Measurements from ENCODE around the gene CELF2.

CELF2 gene

GRCh38 chr10:11298116-11298515 lies 280.4 kb downstream of the CELF2 start (continued):
- TF ChIP-seq CREB5 (CRISPR knock-in tag; IDR thresholded peaks at IDR 0.05; ENCODE audit: low read depth) (no peak), CSDC2 (CRISPR knock-in tag; IDR thresholded peaks at IDR 0.05) (no peak)

- no peak for ATAC-seq
- TF ChIP-seq TSHZ2 (CRISPR knock-in tag; IDR thresholded peaks at IDR 0.05), result no peak
Measured at GRCh38 chr10:11299125-11299524, 281.5 kb downstream of the CELF2 start.

- no peak for ATAC-seq
- TF ChIP-seq BACH2 (CRISPR knock-in tag; IDR thresholded peaks at IDR 0.05; ENCODE audit: borderline replicate concordance), result no peak
- TF ChIP-seq ESRRG (CRISPR knock-in tag; IDR thresholded peaks at IDR 0.05), result no peak
- no peak for TF ChIP-seq ISL1 (CRISPR knock-in tag; IDR thresholded peaks at IDR 0.05)
- TF ChIP-seq ZFP30 (CRISPR knock-in tag; IDR thresholded peaks at IDR 0.05), result no peak
- no peak for TF ChIP-seq SNAI2 (CRISPR knock-in tag; IDR thresholded peaks at IDR 0.05)
- no peak for TF ChIP-seq ZNF565 (CRISPR knock-in tag; conservative IDR thresholded peaks at IDR 0.05; ENCODE audit: low read depth)
- TF ChIP-seq ZNF8 (CRISPR knock-in tag; IDR thresholded peaks at IDR 0.05), result no peak
- TF ChIP-seq OSR1 (CRISPR knock-in tag; IDR thresholded peaks at IDR 0.05), result no peak
- TF ChIP-seq CSRNP3 (CRISPR knock-in tag; IDR thresholded peaks at IDR 0.05), result no peak
- TF ChIP-seq TOX (CRISPR knock-in tag; IDR thresholded peaks at IDR 0.05; ENCODE audit: borderline replicate concordance), result no peak
- no peak for TF ChIP-seq RARB (CRISPR knock-in tag; IDR thresholded peaks at IDR 0.05)
- TF ChIP-seq PATZ1 (CRISPR knock-in tag; IDR thresholded peaks at IDR 0.05; ENCODE audit: borderline replicate concordance), result no peak
- TF ChIP-seq ZNF70 (CRISPR knock-in tag; IDR thresholded peaks at IDR 0.05), result no peak
- TF ChIP-seq PPARA (CRISPR knock-in tag; IDR thresholded peaks at IDR 0.05; ENCODE audit: borderline replicate concordance), result no peak
- TF ChIP-seq TCF4 (CRISPR knock-in tag; IDR thresholded peaks at IDR 0.05; ENCODE audit: borderline replicate concordance), result no peak
Measured at GRCh38 chr10:11300026-11300425, 282.4 kb downstream of the CELF2 start.

GRCh38 chr10:11300563-11300962 lies 282.9 kb downstream of the CELF2 start:
- no peak for TF ChIP-seq ARNTL (CRISPR knock-in tag; IDR thresholded peaks at IDR 0.05; ENCODE audit: borderline replicate concordance, low read depth)
- TF ChIP-seq PPARA (CRISPR knock-in tag; IDR thresholded peaks at IDR 0.05; ENCODE audit: borderline replicate concordance), result no peak
- no peak for TF ChIP-seq TSHZ2 (CRISPR knock-in tag; IDR thresholded peaks at IDR 0.05)
- no peak for TF ChIP-seq ZNF565 (CRISPR knock-in tag; conservative IDR thresholded peaks at IDR 0.05; ENCODE audit: low read depth)
- no peak for TF ChIP-seq ZFP30 (CRISPR knock-in tag; IDR thresholded peaks at IDR 0.05)
- no peak for TF ChIP-seq ESRRG (CRISPR knock-in tag; IDR thresholded peaks at IDR 0.05)
- no peak for TF ChIP-seq OSR1 (CRISPR knock-in tag; IDR thresholded peaks at IDR 0.05)
- TF ChIP-seq ZC3H10 (CRISPR knock-in tag; IDR thresholded peaks at IDR 0.05), result no peak
- TF ChIP-seq PATZ1 (CRISPR knock-in tag; IDR thresholded peaks at IDR 0.05; ENCODE audit: borderline replicate concordance), result no peak
- no peak for TF ChIP-seq RARB (CRISPR knock-in tag; IDR thresholded peaks at IDR 0.05)
- TF ChIP-seq TCF4 (CRISPR knock-in tag; IDR thresholded peaks at IDR 0.05; ENCODE audit: borderline replicate concordance), result no peak
- no peak for TF ChIP-seq BACH2 (CRISPR knock-in tag; IDR thresholded peaks at IDR 0.05; ENCODE audit: borderline replicate concordance)
- TF ChIP-seq ISL1 (CRISPR knock-in tag; IDR thresholded peaks at IDR 0.05), result no peak
- TF ChIP-seq POU6F1 (CRISPR knock-in tag; IDR thresholded peaks at IDR 0.05; ENCODE audit: borderline replicate concordance, low read depth), result no peak
- TF ChIP-seq ZNF8 (CRISPR knock-in tag; IDR thresholded peaks at IDR 0.05), result no peak
- TF ChIP-seq SNAI2 (CRISPR knock-in tag; IDR thresholded peaks at IDR 0.05), result no peak
- TF ChIP-seq ZNF70 (CRISPR knock-in tag; IDR thresholded peaks at IDR 0.05), result no peak
- no peak for ATAC-seq

Measured in SK-N-SH treated with all-trans-retinoic acid at 6 μM for 48 hours (cell line).